Activated naive CD4-positive, alpha-beta T cell treated with Interleukin-2 at 50 U/mL for 16 hours (primary cell): ENCODE measurements around the gene TEX36.
"Not testable (repeated sequence)": the region's sequence is repeated elsewhere in the genome, so short reads cannot be mapped to it uniquely, and the experiment has no call there.

ENCODE experiments used
- DNase-seq: peaks from one replicate; pipeline ENCODE4 v3.0.0-alpha.2; 2020

TEX36 gene, protein sequence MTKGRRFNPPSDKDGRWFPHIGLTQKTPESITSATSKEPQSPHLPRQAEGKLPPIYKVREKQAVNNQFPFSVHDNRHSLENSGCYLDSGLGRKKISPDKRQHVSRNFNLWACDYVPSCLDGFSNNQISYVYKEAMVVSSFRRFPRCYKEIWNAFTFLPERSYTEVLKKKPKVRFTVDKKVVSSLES

DNA sequence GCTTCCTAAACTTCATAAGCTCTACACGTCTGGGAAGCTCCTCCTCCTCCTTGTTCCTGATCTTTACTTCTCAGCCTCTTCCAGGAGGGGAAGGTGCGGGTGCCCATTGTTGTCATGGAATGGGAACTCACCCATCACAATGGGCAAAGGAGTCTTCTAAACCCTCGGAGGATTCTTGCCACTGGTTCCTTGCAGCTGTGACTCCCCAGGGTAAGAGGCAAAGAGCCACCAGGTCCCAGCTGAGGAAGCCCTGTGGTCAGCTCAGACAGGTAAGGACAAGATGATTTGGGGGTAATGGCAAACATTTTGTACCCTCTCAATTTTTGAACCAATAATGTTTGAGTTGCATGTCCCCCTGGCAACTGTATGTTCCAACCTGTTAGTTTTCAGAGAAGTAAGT, at the start of gene TEX36:
Gene TEX36 (minus strand): TSS at position 101 of the 400 bp plus-strand sequence. CDS start 174 bp downstream, outside the sequence.
- no peak for DNase-seq

GRCh38 chr10:125727436-125727835, 44.5 kb upstream of the TEX36 start:
- DNase-seq = no peak

DNA sequence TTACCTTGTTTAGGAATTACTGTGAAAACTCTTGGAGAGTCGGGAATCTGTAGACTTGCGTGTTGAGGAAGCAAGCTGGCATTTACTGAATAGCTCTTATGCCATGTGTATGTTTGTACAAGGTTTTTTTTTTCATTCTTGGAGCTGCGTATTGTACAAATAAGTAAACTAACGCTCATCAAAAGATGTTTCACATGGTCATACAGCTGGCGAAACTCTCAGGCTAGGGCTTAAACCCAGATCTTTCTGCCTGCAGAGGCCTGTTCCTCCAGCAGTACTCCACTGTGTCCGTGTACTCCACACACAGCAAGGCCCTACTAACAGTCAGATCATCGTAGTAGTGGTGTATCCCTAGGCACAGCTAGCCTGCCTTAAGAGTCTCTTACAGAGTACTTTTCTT, 44.0 kb upstream of the TEX36 start:
- no peak for DNase-seq

DNA sequence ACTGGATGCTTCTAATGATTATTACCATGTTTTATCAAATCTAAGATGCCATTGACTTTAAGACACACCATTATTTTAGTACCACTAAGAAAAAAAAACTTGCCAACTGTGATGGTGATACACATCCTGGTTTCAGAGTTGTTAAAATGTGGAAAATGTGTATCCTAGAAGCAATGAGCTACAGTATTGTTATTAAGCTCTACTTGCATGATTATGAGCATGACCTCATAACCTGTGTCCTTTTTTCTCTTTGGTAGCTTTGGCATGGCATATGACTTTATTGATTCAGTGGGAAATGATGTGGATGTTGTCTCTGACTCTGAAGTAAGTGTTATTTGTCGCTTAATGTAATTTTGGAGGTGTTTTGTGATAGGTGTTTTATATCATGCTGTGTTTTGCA, 39.8 kb upstream of the TEX36 start:
- no peak for DNase-seq

GRCh38 chr10:125721035-125721434, 38.1 kb upstream of the TEX36 start:
- DNase-seq = no peak

DNA sequence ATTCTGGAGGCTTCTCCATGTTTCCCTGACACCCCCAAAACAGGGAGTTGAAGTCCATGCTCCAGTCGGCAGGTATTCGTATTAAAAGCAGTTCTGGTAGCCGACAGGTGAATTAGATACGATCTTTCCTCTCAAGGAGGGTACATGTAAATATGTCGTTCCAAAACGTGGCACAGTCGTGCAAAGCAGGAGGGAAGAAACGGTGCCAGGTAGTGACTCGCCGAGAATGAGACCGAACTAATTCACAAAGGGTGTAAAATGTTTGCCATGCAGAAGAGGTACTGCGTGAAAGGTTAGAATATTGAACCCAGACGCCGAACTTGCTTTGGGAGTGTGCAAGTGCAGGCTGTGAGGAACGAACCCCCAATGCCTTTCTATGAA, 37.0 kb upstream of the TEX36 start:
- DNase-seq = no peak

- peak; percentile 100 for DNase-seq
Measured at GRCh38 chr10:125719173-125720001, 36.4 kb upstream of the TEX36 start, which contains the start of gene EDRF1. TSS of gene EDRF1 (plus strand) at chr10:125719709. CDS start at chr10:125719808, 99 bp downstream.

- not testable (repeated sequence) for DNase-seq
Measured at GRCh38 chr10:125714728-125715127, 31.8 kb upstream of the TEX36 start.

DNA sequence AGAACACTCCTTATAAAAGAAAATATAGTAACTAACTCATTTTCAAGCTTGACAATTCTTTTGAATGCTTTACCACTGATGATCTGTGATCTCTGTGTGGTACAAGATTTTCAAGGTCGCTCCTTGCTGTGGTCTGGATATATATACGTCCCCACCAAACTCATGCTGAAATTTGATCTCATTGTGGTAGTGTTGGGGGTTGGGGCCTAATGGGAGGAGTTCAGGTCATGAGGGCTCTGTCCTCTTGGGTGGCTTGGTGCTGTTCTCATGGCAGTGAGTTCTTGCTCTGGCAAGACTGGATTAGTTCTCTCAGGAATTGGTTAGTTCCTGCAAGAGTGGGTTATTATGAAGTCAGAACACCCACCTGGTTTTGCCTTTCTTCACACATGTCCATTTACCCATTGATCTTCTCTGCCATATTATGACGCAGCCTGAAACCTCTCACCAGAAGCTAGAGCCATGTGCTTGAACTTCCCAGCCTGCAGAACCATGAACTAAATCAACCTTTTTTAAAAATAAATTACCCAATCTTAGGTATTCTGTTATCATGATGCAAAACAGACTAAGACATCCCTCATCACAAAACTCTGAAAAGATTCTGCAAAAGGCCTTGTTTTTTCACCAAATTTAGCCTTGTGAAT, 28.3 kb upstream of the TEX36 start:
- DNase-seq = no peak

- no peak for DNase-seq
Measured at GRCh38 chr10:125709553-125710474, 26.9 kb upstream of the TEX36 start.

DNA sequence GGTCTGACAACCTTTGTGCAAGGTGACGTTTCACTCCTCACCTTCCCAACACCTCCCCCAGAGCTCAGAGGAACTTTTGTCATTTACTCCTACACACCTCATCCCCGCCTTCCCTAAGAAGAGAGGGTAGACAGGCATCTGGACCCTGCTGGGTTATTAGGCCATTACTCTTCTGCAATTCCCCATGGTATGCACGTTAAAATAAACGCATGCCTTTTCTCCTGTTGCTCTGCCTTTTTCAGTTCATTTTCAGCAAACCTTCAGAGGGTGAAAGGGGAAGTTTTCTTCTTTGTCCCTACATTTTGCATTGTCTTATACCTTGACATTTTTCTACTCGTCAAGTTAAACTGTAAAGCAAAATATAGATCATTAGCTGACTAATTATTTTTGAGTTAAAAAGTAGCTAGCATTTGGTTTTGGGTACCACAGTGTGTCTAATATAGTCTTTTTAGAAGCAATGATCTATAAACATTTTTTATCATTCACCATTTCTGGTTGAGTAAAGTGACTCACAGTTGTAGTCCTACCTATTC, 26.1 kb upstream of the TEX36 start:
- no peak for DNase-seq

- no peak for DNase-seq
Measured at GRCh38 chr10:125707541-125708468, 24.8 kb upstream of the TEX36 start.

DNA sequence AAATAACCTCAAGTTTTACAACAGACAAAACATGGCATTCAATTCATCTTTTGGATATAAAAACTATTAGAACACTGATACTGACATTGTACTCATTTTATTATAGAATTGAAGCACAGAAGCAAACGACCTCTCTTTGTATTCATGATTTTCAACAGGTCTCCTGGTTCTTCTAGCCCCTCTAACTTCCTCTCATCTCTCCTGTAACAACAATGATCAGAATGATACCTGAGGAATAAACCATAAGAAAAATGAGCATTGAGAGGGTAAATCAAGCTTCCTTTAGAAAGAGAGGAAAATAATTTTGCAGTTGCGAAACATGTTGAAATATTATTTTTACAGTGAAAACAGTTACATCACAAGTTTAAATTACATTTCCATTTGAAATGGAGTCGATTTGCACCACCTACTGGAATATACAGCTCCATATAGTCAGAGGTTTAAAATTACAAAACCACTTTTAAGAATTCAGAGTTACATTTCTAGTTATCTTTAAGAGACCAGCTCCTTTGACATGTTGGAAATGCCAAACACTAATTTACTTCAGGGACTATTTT, 17.5 kb upstream of the TEX36 start:
- no peak for DNase-seq

GRCh38 chr10:125699562-125700143, 16.7 kb upstream of the TEX36 start:
- no peak for DNase-seq

DNA sequence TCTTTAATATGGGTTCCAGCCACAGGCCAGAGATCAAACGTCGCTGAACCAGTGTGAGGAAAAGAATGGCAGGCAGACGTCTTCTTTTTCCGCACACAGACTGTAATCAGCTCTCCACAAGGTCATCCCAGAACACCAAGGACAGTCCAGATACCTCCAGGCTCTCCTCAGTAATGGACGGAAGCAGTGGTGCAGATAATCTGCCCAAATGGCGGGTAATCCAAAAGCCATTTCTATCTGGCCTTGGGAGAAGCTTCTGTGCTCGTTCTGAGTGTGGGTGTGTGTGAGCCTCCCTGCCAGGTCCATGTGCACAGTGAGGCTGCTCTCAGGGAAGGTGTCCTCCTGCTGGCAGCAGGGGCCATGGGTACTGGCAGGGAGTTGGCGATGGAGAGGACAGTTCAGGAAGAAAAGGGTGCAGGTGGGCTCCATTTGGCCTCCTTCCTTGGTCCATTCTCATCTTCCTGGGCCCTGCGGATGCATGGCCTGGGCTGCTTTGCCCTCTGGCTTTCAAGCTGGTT, 15.6 kb upstream of the TEX36 start:
- DNase-seq = no peak

DNA sequence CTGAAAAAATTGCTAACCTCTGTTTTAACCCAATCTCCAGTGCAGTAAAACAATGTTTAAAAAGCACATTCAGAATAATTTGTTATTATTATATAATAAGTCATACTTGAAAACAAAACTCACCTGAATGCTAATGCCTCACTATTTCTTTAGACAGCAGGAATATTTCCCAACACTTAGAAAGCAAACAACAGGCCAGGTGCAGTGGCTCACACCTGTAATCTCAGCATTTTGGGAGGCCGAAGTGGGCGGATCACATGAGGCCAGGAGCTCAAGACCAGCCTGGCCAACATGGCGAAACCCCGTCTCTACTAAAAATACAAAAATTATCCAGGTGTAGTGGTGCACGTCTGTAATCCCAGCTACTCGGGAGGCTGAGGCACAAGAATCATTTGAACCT, 13.9 kb upstream of the TEX36 start:
- DNase-seq = not testable (repeated sequence)

GRCh38 chr10:125694883-125695282, 11.9 kb upstream of the TEX36 start:
- no peak for DNase-seq

DNA sequence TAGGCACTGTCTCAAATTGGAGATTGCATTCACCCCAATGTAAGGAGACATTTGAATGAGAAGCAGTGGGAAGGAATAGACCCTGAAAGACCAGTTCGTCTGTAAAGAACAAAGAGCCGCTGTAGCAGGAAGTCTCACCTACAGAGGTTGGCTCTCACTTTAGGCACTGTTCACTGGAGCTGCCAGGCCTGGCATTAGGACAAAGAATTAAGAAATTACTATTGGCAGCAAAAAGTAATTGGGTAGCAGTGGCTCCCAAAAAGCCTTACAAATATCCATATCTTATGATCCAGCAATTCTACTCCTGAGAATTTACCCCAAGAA, 10.5 kb upstream of the TEX36 start:
- no peak for DNase-seq

DNA sequence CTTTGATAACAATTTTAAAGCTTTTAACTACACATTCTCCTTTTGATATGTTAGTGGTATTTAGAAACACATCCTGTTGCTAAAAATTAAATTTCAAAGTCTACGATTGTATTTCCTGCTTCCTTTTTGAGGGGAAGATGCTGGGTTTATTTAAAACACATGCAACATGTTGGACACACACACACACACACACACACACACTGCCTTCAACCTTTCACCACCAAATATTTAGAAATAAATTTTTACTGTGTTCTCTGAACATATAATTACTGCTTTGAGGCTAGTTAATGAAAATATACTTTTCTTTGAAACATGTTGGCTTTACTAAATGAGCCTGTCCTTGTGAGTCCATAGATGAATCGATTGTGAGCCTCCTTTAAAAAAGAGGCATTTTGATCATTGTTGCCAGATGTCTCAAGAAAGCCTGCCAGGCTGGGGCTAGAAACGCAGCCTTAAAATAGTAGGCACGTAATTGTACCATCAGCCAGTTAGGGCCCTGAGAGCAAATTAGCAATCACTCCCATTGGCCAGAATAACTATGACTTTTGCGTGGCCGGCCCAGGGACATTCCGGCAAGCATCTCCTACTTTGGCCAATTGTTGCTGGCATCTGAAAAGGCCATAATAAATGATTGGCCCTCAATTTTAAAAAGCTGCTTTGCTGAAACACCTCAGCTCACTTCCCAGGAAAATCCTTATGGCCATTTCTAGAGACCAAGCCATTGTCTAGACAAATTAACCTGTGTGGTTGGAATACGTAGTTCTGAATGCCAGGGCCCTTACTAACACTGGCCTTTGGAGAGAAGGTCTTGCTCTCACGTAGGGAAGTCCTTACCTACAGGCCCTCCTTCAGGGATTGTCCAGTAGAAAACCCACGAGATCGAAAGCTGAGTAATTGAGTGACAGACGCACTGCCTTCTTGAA, 9.9 kb upstream of the TEX36 start:
- DNase-seq = no peak
